Erythroblast (primary cell): Measurements from ENCODE around the gene ROPN1L.

ENCODE experiments used
- GATA1 ChIP-seq: IDR thresholded peaks from 2 replicates; pipeline ENCODE4 v1.6.1; 2011; ENCODE audit warnings: low read depth, mild to moderate bottlenecking, control low read depth, low read length, moderate library complexity
- POLR2A ChIP-seq: IDR thresholded peaks from 2 replicates; pipeline ENCODE4 v1.6.1; 2011; ENCODE audit warnings: mild to moderate bottlenecking, low read length

- TF ChIP-seq POLR2A = no peak
- TF ChIP-seq GATA1 = no peak
Measured at GRCh38 chr5:10453545-10453944, 11.9 kb downstream of the ROPN1L start.
